Esophagus squamous epithelium (tissue), 5 donors: Measurements from ENCODE around the gene PEX6. TPM values are rescaled to one million over a fixed set of nuclear protein-coding genes. Genes with fewer than 3 reads are reported as not detected.

ENCODE experiments used
- DNase-seq: peaks from one replicate; lab custom pipeline; 2025; lab: John Stamatoyannopoulos, UW
- H3K27ac ChIP-seq, 4 donors: fragments of 200-600 bp; sonication (generic); one replicate each; pipeline ENCODE4 v1.5.1; 2016 to 2019; ENCODE audit warnings: mild to moderate bottlenecking in 1 of 4
- H3K27me3 ChIP-seq, 4 donors: fragments of 200-600 bp; sonication (generic); 1 replicate in 3 of 4; 2 replicates in 1 of 4; pipeline versions ENCODE4 v1.5.1 to v1.6.0; 2017 to 2021; ENCODE audit warnings: antibody characterized with exemption in 1 of 4
- H3K36me3 ChIP-seq, 3 donors: fragments of 200-600 bp; sonication (generic); one replicate each; pipeline ENCODE4 v1.5.1; 2016 to 2019
- H3K4me1 ChIP-seq, 3 donors: fragments of 200-600 bp; sonication (generic); one replicate each; pipeline ENCODE4 v1.5.1; 2017 to 2019
- H3K4me3 ChIP-seq, 4 donors: fragments of 200-600 bp; sonication (generic); 1 replicate in 3 of 4; 2 replicates in 1 of 4; pipeline ENCODE4 v1.5.1; 2016 to 2019; ENCODE audit warnings: mild to moderate bottlenecking in 2 of 4, moderate library complexity in 1 of 4
- H3K9me3 ChIP-seq, 3 donors: fragments of 200-600 bp; sonication (generic); one replicate each; pipeline ENCODE4 v1.5.1; 2016 to 2019
- CTCF ChIP-seq, 6 experiments: fragments of 450-650 bp in 4 of 6; fragments of 200-600 bp in 2 of 6; sonication (generic) in 2 of 6; IDR thresholded peaks; one replicate each; pipeline ENCODE4 v1.5.1; 2016 to 2019; ENCODE audit warnings: antibody characterized with exemption in 6 of 6, mild to moderate bottlenecking in 4 of 6, moderate library complexity in 4 of 6
- POLR2A ChIP-seq, 4 donors: fragments of 450-650 bp; IDR thresholded peaks; one replicate each; pipeline ENCODE4 v1.6.1; 2017; ENCODE audit warnings: antibody characterized with exemption in 4 of 4, mild to moderate bottlenecking in 4 of 4, moderate library complexity in 3 of 4
- WGBS, 2 donors: methylation state at CpG; one replicate each; pipeline ENCODE4 v1.1.5; 2018; 5-methylcytosine and 5-hydroxymethylcytosine counted together
- intact Hi-C: fragments of 100-400 bp; cut with DNase I; formaldehyde crosslinking; loops from one replicate; pipeline ENCODE4 v1.15.0; 2022
- total RNA-seq, 4 donors: library from RNA; depleted of rRNA; stranded (reverse); fragments of >200 nt; gene quantifications; one replicate each; pipeline ENCODE4 v1.1.0, GENCODE V29; 2016
- donor health status: DM: yes; HTN: yes; CAD: no.

PEX6 gene
- 10 to 100 TPM; 11.3 to 21.2 (median 17.1) TPM for total RNA-seq

- DNase-seq = peak; percentile 67
- 0% methylated on average over 9 to 10 of the region's 59 CpGs for WGBS, 2 donors
- Histone ChIP-seq H3K27ac (peak within 1 kb of the TSS; percentile 91 to 95 (median 94)), H3K36me3 (peaks cover 0 to 2% (median 1%) of the 10 kb centered on the region in 3 donors), H3K27me3 (no peaks in the 10 kb centered on the region), H3K4me1 (peaks cover 28 to 60% (median 29%) of the 10 kb centered on the region in 3 donors), H3K4me3 (peak within 1 kb of the TSS; percentile 70 to 96 (median 90)), H3K9me3 (no peaks in the 10 kb centered on the region)
- TF ChIP-seq POLR2A (IDR thresholded peaks at IDR 0.05) = peak in 2 of 4 donors; percentile 36 to 63
- TF ChIP-seq CTCF (IDR thresholded peaks at IDR 0.05) = peak in 1 of 6 experiments; percentile 3
- intact Hi-C loops = no loop called here
Measured at GRCh38 chr6:42978839-42979522, at the start of gene PEX6. Gene PEX6 (minus strand): TSS chr6:42979181. CDS start chr6:42979150, 31 bp downstream.

GRCh38 chr6:43026365-43026764 is 47.4 kb upstream of the PEX6 start:
- no peak for TF ChIP-seq POLR2A (IDR thresholded peaks at IDR 0.05)
- TF ChIP-seq CTCF (IDR thresholded peaks at IDR 0.05) = no peak
- Histone ChIP-seq H3K27ac (no peak overlapping the region), H3K9me3 (no peaks in the 10 kb centered on the region), H3K36me3 (peaks cover 11 to 85% (median 63%) of the 10 kb centered on the region in 3 donors), H3K4me1 (peaks cover 1 to 25% (median 18%) of the 10 kb centered on the region in 3 donors), H3K27me3 (no peaks in the 10 kb centered on the region), H3K4me3 (no peak overlapping the region)
- intact Hi-C loops = no loop called here
- no peak for DNase-seq
- WGBS, 2 donors = 89 to 95% methylated on average over 5 of the region's 5 CpGs

- no peak for TF ChIP-seq POLR2A (IDR thresholded peaks at IDR 0.05)
- no peak for TF ChIP-seq CTCF (IDR thresholded peaks at IDR 0.05)
- Histone ChIP-seq H3K27ac (no peak overlapping the region), H3K9me3 (no peaks in the 10 kb centered on the region), H3K4me1 (peaks cover 9 to 34% (median 26%) of the 10 kb centered on the region in 3 donors), H3K4me3 (no peak overlapping the region), H3K27me3 (no peaks in the 10 kb centered on the region), H3K36me3 (peaks cover 11 to 79% (median 58%) of the 10 kb centered on the region in 3 donors)
- intact Hi-C loops = no loop called here
- no peak for DNase-seq
- 83 to 95% methylated on average over 2 of the region's 2 CpGs for WGBS, 2 donors
Measured at GRCh38 chr6:43024436-43024835, 45.5 kb upstream of the PEX6 start.

- Histone ChIP-seq H3K27me3 (no peaks in the 10 kb centered on the region), H3K27ac (peak within 1 kb of the TSS; percentile 83 to 95 (median 90)), H3K9me3 (no peaks in the 10 kb centered on the region), H3K36me3 (peaks cover 10 to 78% (median 50%) of the 10 kb centered on the region in 3 donors), H3K4me3 (peak within 1 kb of the TSS; percentile 57 to 98 (median 81)), H3K4me1 (peaks cover 16 to 48% (median 38%) of the 10 kb centered on the region in 3 donors)
- TF ChIP-seq CTCF (IDR thresholded peaks at IDR 0.05) = no peak
- peak in 1 of 4 donors; percentile 29 for TF ChIP-seq POLR2A (IDR thresholded peaks at IDR 0.05)
- intact Hi-C loops = no loop called here
- 0 to 1% methylated on average over 11 to 14 of the region's 56 CpGs for WGBS, 2 donors
- DNase-seq = no peak
Measured at GRCh38 chr6:43021270-43022047, 42.5 kb upstream of the PEX6 start, which contains the start of gene RRP36. Gene RRP36 (plus strand): TSS chr6:43021623. CDS start chr6:43021655, 32 bp downstream.
